GM12878 (cell line): ENCODE data around the gene SLC12A7. TPM values are rescaled to one million over a fixed set of nuclear protein-coding genes. Genes with fewer than 3 reads are reported as not detected.

Experiments
- ATAC-seq: fragments of 200-7000 bp; cut with Tn5 transposase; 3 replicates; pipeline ENCODE4 v1.9.1; 2020; ENCODE audit warnings: mild to moderate bottlenecking, moderate library complexity
- BruUV-seq: library from RNA; stranded (reverse); fragments of 400-500 nt; replicated peaks from 2 replicates; lab custom pipeline; 2021; lab: Mats Ljungman, UMichigan
- CTCF ChIA-PET: fragments of 300-600 bp; sonication (Branson Sonifier 250); formaldehyde crosslinking; extraction: SDS; loops from one replicate; lab custom pipeline; 2021; ENCODE audit warnings: inconsistent platforms; lab: Yijun Ruan, JAX
- POLR2A ChIA-PET: fragments of 350-600 bp; formaldehyde crosslinking; extraction: SDS; loops from one replicate; lab custom pipeline; 2021; ENCODE audit warnings: inconsistent platforms; lab: Charles Lee
- RAD21 ChIA-PET: fragments of 300-600 bp; sonication (Branson Sonifier 250); formaldehyde crosslinking; loops from one replicate; lab custom pipeline; 2023; ENCODE audit warnings: antibody characterized with exemption; ENCODE audit not compliant: unreplicated experiment; lab: Charles Lee
- SMC1A ChIA-PET: fragments of 300-600 bp; sonication (Branson Sonifier 250); formaldehyde crosslinking; loops from one replicate; lab custom pipeline; 2023; ENCODE audit not compliant: unreplicated experiment, uncharacterized antibody; lab: Charles Lee
- DNase-seq: peaks from one replicate; pipeline ENCODE4 v3.0.0-alpha.2; 2011; ENCODE audit warnings: low read depth, low spot score
- FAIRE-seq: peaks from 3 replicates; lab custom pipeline; 2011; peaks lifted over from hg19 to GRCh38; lab: Jason Lieb, UNC
- H2AFZ ChIP-seq: 2 replicates; pipeline ENCODE4 v1.6.0; 2011; ENCODE audit warnings: low read depth, low read length, control low read depth; ENCODE audit not compliant: control insufficient read depth
- H3K27ac ChIP-seq: 2 replicates; pipeline ENCODE4 v1.5.1; 2011; ENCODE audit warnings: control low read depth; ENCODE audit not compliant: control insufficient read depth, insufficient read depth
- H3K27me3 ChIP-seq, 2 experiments: replicated peaks in 1 of 2; 2 replicates each; pipeline versions ENCODE4 v1.6.0 to v1.6.1; 2011; ENCODE audit warnings: low read length in 1 of 2; ENCODE audit not compliant: control insufficient read depth in 2 of 2, insufficient read depth in 2 of 2
- H3K36me3 ChIP-seq, 2 experiments: 2 replicates each; pipeline ENCODE4 v1.5.1; 2011; ENCODE audit warnings: low read length in 1 of 2; ENCODE audit not compliant: control insufficient read depth in 2 of 2, insufficient read depth in 2 of 2
- H3K4me1 ChIP-seq: 2 replicates; pipeline ENCODE4 v1.6.1; 2011; ENCODE audit warnings: mild to moderate bottlenecking, low read length, moderate library complexity, mixed read lengths; ENCODE audit not compliant: control insufficient read depth, insufficient read depth
- H3K4me2 ChIP-seq: 2 replicates; pipeline ENCODE4 v1.6.0; 2011; ENCODE audit warnings: control low read depth; ENCODE audit not compliant: control insufficient read depth, insufficient read depth
- H3K4me3 ChIP-seq: fragments of 200-600 bp; sonication (generic); 2 replicates; pipeline ENCODE4 v1.5.1; 2016
- H3K79me2 ChIP-seq: 2 replicates; pipeline ENCODE4 v1.6.0; 2011; ENCODE audit warnings: low read length; ENCODE audit not compliant: control insufficient read depth, insufficient read depth
- H3K9ac ChIP-seq: 2 replicates; pipeline ENCODE4 v1.8.0; 2011; ENCODE audit warnings: low read length, control low read depth, mixed read lengths; ENCODE audit not compliant: control insufficient read depth, insufficient read depth
- H3K9me3 ChIP-seq: replicated peaks from 3 replicates; pipeline ENCODE4 v1.5.1; 2011; ENCODE audit warnings: mild to moderate bottlenecking, low read length; ENCODE audit not compliant: control insufficient read depth, insufficient read depth
- H4K20me1 ChIP-seq: 2 replicates; pipeline ENCODE4 v1.6.0; 2011; ENCODE audit not compliant: control insufficient read depth, insufficient read depth
- BRCA1 ChIP-seq: IDR thresholded peaks from 2 replicates; pipeline ENCODE4 v1.6.1; 2011; ENCODE audit warnings: low read depth, low read length, improper control_type of control experiment
- CBX3 ChIP-seq: fragments of 200-600 bp; sonication (generic); IDR thresholded peaks from 2 replicates; pipeline ENCODE4 v1.6.1; 2016; ENCODE audit warnings: low read depth, borderline replicate concordance
- CBX5 ChIP-seq: sonication (generic); IDR thresholded peaks from 2 replicates; pipeline ENCODE4 v1.6.1; 2016; ENCODE audit warnings: low read depth, moderate library complexity, mild to moderate bottlenecking, inconsistent platforms
- EGR1 ChIP-seq, 2 experiments: IDR thresholded peaks; 1 replicate in 1 of 2; 2 replicates in 1 of 2; pipeline ENCODE4 v1.6.1; 2011 to 2012; ENCODE audit warnings: low read depth in 2 of 2, low read length in 2 of 2, borderline replicate concordance in 1 of 2, mild to moderate bottlenecking in 1 of 2, moderate library complexity in 1 of 2
- MEF2B ChIP-seq: fragments of 450-650 bp; IDR thresholded peaks from 2 replicates; pipeline ENCODE4 v1.6.1; 2018; ENCODE audit warnings: mild to moderate bottlenecking, moderate library complexity; ENCODE audit not compliant: partially characterized antibody, poor library complexity, severe bottlenecking
- RFX5 ChIP-seq: IDR thresholded peaks from 2 replicates; pipeline ENCODE4 v1.6.1; 2011; ENCODE audit warnings: low read depth, low read length, improper control_type of control experiment
- ZZZ3 ChIP-seq: IDR thresholded peaks from 2 replicates; pipeline ENCODE4 v1.6.1; 2011; ENCODE audit warnings: low read depth; ENCODE audit not compliant: control insufficient read depth, insufficient read length
- WGBS: methylation state at CpG from one replicate; pipeline ENCODE4 v1.1.6; 2016; ENCODE audit warnings: low lambda C conversion rate; ENCODE audit not compliant: insufficient replicate concordance, insufficient coverage; ENCODE audit errors: missing lambda C conversion rate; 5-methylcytosine and 5-hydroxymethylcytosine counted together
- in situ Hi-C: fragments of 300-500 bp; cut with MboI; formaldehyde crosslinking; loops from 9 replicates; pipeline ENCODE4 v1.14.3; 2018; ENCODE audit warnings: mixed read lengths
- intact Hi-C: fragments of 100-400 bp; cut with micrococcal nuclease; formaldehyde crosslinking; loops from one replicate; pipeline ENCODE4 v1.14.2; 2022; ENCODE audit not compliant: unreplicated experiment
- polyA plus RNA-seq, 11 experiments: library from polyadenylated mRNA; depleted of rRNA in 4 of 11; unstranded in 6 of 11; stranded (reverse) in 5 of 11; fragments of >200 nt; fragmentation: Nextera tagmentation in 4 of 11; fragmentation: Illumina TruSeq in 1 of 11; extraction: Ambion mirVana in 4 of 11; extraction: Trizol in 1 of 11; gene quantifications; 1 replicate in 1 of 11; 2 replicates in 10 of 11; pipeline versions ENCODE4 v1.2.1 to v1.2.3, GENCODE V29; 2011 to 2016; ENCODE audit warnings: inconsistent platforms in 2 of 11, missing spikeins in 2 of 11, low read depth in 1 of 11
- total RNA-seq, 4 experiments: library from RNA; depleted of rRNA in 3 of 4; stranded (reverse); fragments of >200 nt in 3 of 4; fragmentation: Illumina TruSeq in 1 of 4; extraction: Trizol in 1 of 4; gene quantifications; 2 replicates each; pipeline versions ENCODE4 v1.2.1 to v1.2.3, GENCODE V29; 2013 to 2021

SLC12A7 gene
- total and polyA plus RNA-seq, 10 of the 15 experiments (the other 5 are each of a cell fraction or from before 2014, with no cell fraction given) = 0.10 to 10.0 (median 2.9) TPM

DNA sequence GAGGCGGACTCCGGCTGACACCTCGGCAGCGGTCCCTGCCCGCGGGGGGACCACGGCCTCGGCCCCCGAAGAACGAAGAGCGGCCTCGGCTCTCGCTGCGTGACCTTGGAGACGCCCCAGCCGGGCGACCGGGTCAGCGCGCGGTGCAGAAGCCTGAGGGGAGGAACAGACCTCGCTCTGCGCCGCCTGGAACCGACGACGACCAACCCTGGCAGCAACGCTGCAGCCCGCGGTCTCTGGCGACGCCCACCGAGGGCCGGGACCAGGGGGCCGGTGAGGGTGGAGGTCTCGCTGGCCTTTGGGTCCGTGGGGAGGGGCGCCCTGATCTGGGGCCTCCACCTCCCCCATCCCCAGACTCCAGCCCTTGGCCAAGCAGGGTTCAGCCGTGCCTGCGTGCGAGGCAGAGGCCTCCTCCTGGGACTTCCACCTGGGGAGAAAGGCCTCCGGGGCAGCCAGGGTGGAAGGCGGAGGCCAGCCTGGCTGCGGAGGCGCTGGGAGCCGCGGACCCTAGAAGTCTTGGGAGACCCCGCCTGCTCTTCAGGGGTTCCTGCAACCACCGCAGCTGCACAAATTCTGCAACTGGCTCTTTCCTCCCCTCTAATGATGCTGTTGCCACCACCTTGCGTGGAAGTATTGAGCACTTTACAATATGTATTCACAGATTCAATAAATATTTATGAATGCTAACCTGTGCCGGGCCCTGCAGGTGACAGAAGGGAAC, 44.3 kb upstream of the SLC12A7 start:
- Histone ChIP-seq H2AFZ (no peak overlapping the region), H3K79me2 (no peaks in the 10 kb centered on the region), H3K27ac (no peak overlapping the region), H3K36me3 (no peaks in the 10 kb centered on the region), H4K20me1 (no peaks in the 10 kb centered on the region), H3K4me2 (no peak overlapping the region), H3K4me3 (no peak overlapping the region), H3K27me3 (peaks cover 0 to 3% of the 10 kb centered on the region in 2 experiments; a peak in 3 of 4 replicates), H3K9ac (no peak overlapping the region), H3K9me3 (no peaks in the 10 kb centered on the region; the same call in 2 of the 3 replicates), H3K4me1 (no peaks in the 10 kb centered on the region)
- no peak for TF ChIP-seq EGR1 (IDR thresholded peaks at IDR 0.05; ENCODE audit: borderline replicate concordance in 1 of 2, low read depth in 2 of 2, low read length in 2 of 2)
- TF ChIP-seq MEF2B = no peak
- no peak for TF ChIP-seq BRCA1
- TF ChIP-seq ZZZ3 = no peak
- ChIA-PET RAD21 (no interaction called here), POLR2A (no interaction called here), SMC1A (no interaction called here), CTCF (no interaction called here)
- FAIRE-seq (no peak), DNase-seq (no peak), ATAC-seq (no peak)
- intact Hi-C loops = no loop called here
- no TSS peak for BruUV-seq
- in situ Hi-C loops = no loop called here
- 40% methylated on average over 32 of the region's 51 CpGs for WGBS

DNA sequence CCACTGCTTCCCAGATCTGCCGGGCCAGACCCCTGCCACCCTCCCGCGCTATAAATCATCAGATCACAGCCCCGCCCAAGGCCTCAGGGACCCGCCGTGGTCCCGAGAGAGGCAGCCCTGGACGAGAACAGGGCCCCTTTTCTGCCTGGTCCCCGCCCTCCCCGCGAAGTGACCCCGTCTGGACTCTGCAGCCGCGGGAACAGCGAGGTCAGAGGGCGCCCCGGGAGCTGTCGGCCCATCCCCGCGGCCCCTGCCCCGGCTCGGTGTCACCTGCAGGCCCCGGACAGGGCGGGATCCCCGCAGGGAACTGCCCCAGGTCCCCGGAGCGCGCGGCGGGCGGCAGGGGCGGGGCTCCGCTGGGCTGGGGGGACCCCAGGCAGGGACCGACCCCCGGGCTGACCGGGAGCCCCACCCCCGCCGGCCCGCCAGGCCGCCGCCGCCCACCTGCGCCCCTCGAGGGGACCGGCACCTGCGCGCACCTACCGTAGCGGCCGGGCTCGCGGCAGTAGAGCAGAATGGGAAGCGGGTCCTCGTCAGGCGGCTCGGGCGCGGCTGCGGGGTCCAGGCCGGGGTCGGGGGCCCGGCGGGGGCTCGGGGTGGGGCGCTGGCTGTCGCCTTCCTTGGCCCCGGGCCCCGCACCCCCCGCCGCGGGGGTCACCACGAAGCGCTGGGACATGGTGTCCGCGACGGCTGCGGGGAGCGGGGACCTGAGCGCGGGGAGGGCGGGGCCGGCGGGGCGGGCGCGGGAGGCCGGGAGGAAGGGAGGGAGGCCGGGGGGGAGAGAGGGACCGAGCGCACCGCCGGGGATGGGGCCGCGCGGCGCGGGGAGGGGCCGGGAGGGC, 43.5 kb upstream of the SLC12A7 start:
- no peaks in the 10 kb centered on the region; the same call in 2 of the 3 replicates for H3K9me3 ChIP-seq
- SMC1A ChIA-PET = no interaction called here
- DNase-seq = no peak
- no peaks in the 10 kb centered on the region for H3K4me1 ChIP-seq
- H3K9ac ChIP-seq = no peak overlapping the region
- H3K4me3 ChIP-seq = no peak overlapping the region
- no peaks in the 10 kb centered on the region for H3K79me2 ChIP-seq
- TF ChIP-seq RFX5 = no peak
- TF ChIP-seq CBX3 = no peak
- TF ChIP-seq CBX5 = no peak
- TF ChIP-seq, all 136 proteins: peak for 0
- WGBS = 10% methylated on average over 29 of the region's 98 CpGs
- RAD21 ChIA-PET = no interaction called here
- no peak overlapping the region for H2AFZ ChIP-seq
- CTCF ChIA-PET = no interaction called here
- no peaks in the 10 kb centered on the region for H3K36me3 ChIP-seq
- in situ Hi-C loops = no loop called here
- no peaks in the 10 kb centered on the region for H4K20me1 ChIP-seq
- no TSS peak for BruUV-seq
- intact Hi-C loops = no loop called here
- peaks cover 0 to 3% of the 10 kb centered on the region in 2 experiments; a peak in 3 of 4 replicates for H3K27me3 ChIP-seq
- POLR2A ChIA-PET = no interaction called here
- no peak overlapping the region for H3K27ac ChIP-seq
- FAIRE-seq (no peak), ATAC-seq (no peak)
- H3K4me2 ChIP-seq = no peak overlapping the region
